Stromal cell of bone marrow (primary cell): ENCODE measurements around the gene RGS12.

Source experiments
- DNase-seq: peaks from one replicate; pipeline ENCODE4 v3.0.0-alpha.2; 2012; ENCODE audit warnings: low read depth

RGS12 gene

GRCh38 chr4:3253808-3254207 is 39.0 kb upstream of the RGS12 start:
- no peak for DNase-seq

DNA sequence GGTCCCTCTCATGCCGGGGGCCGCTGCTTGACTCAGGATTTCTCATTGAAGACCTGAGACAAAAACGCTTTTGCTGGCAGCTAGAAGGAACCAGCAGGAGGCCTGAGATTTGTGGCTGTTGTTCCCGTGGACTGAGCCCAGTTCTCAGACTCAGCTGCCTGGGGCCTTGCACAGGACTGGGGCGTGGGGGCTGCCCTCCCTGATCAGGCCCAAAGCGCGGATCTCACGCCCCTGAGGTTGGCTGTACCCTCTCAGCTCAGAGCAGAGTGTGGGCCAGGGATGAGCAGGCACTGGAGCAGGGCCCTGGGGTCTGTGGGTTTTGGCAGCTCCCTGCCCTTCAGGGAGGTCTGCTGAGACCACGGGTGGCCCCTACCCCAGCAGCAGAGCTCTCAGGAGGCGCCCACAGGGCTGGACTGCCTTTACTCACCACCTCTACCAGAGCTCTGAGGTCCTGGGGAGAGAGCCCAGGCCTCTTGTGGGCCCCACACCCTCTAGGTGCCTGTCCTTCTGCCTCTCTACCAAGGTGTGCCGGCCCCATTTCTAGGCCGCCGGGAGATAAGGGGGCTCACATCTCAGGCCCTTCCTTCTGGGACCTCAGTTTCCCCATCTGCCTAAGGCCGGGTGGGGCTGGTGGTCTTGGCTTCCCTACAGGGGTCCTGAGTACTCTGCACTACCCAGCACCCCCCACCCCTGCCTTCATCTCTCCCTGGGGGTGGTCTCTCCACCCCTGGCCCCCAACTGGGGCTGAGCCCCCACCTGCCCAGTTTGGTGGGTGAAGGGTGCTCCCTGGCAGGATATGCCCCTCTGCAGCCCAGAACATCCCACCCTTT is 38.3 kb upstream of the RGS12 start:
- DNase-seq: no peak

- DNase-seq: no peak
Observed at GRCh38 chr4:3255611-3256186, 37.1 kb upstream of the RGS12 start.

DNA sequence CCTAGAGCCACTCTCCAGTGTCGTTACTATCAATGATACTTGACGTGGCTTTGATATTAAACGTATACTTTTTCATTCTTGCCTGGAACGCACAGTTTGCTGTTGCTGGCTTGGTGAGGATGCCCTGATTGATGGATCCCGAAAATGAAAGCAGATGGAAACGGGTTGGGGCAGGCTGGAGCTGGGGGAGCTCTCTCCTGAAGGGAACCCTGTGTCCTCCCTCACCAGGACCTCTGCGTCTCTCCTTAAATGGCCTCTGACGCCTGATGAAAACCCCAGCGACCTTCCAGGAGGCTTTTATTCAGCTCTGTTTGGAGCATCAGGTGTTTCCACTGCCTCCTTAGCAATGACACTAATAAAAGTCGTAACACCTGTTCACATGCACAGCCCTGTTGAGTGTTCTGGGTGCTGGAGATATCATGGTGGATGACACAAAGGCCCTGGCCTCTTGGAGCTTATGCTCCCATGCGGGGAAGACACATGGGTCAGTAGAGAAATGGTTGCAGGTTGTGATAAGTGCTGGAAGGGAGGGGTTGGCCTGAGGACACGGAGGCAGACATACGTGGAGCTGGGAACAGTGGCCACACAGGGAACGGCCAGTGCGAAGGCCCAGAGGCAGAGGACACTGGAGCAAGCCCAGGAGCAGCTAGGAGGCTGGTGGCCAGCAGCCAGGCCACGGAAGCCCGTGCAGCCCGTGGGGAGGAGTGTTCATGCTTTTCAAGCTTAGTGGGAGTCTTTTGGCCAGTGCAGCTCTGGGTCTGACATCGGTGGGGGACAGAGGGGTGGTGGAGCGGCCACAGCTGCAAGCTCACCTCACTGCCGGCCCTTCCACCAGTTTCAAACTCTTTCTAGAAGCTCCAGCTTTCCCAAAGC is 36.4 kb upstream of the RGS12 start:
- DNase-seq: no peak

- no peak for DNase-seq
Observed at GRCh38 chr4:3257103-3257555, 35.7 kb upstream of the RGS12 start.

- peak; percentile 21 for DNase-seq
Observed at GRCh38 chr4:3257556-3258482, 35.0 kb upstream of the RGS12 start.

GRCh38 chr4:3261411-3262207 is 31.2 kb upstream of the RGS12 start:
- DNase-seq: no peak

DNA sequence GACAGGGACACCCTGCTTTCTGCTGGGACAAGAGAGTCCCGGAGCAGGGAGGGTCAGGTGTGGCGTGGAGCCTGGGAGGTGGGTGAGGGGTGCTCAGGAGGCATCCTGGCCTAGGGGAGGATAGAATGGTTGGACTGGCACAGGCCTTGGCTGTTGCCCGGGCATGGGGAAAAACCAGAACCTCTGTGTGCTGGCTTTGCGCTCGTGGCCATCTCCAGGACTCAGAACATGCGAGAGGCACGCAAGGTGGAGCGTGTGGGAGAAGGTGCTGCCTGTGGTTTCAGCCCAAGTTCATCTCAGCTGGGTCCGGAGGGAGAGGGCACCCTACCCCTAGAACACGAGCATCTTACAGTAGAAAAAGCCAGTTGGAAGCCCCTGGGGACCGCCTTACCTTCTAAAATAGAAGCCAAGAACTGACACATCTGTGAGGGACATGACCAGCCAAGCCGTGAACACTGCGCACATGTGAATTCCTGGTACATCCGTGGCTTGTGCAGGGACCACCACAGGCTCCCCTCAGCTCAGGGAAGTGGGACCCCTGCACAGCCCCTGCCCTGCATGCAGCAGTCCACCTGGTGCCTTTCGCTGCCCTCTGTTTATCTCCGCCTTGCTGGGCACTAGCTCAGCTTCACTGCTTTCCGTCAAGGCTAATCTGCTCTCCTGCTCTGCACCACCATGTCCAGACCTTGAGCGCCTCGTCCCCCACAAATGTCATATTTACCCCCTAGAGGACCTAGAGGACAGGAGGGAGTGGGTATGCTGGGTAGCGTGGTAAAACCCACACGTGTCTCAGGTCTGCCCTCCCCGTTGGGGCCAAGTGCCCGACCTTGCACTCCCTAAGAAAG is 30.4 kb upstream of the RGS12 start:
- DNase-seq: no peak

GRCh38 chr4:3263053-3263875 is 29.6 kb upstream of the RGS12 start:
- no peak for DNase-seq

DNA sequence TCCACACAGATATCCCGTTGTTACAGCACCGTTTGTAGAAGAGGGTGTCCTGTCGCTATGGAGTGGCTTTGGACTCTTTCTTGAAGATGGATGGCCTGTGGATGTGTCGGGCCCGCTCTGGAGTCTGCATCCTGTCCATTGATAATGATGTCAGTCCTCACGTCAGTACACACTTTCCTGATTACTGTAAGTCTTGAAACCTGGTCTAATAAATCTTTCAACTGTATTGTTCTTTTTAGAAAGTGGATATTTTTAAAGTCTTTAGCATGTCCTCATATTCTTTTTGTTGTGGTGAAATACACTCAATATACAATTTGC is 29.0 kb upstream of the RGS12 start:
- no peak for DNase-seq

DNA sequence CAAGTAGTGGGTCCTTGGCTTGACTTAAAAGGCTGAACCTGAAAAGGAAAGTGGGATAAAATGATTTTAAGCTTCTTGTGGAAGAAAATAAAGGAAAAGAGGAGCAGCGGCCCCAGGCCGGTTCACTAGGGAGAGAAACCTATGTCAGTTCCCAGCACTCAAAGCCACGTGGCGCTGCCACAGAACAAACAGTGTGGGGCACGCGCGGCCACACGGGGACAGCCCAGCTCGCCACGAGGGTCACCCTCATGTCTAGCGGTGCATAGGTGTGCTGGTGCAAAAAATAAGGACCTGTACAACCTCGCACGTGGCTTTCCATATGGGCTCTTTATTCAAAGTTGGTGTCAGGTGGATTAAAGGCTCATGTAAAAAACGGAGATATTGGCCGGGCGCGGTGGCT is 26.7 kb upstream of the RGS12 start:
- no peak for DNase-seq

DNA sequence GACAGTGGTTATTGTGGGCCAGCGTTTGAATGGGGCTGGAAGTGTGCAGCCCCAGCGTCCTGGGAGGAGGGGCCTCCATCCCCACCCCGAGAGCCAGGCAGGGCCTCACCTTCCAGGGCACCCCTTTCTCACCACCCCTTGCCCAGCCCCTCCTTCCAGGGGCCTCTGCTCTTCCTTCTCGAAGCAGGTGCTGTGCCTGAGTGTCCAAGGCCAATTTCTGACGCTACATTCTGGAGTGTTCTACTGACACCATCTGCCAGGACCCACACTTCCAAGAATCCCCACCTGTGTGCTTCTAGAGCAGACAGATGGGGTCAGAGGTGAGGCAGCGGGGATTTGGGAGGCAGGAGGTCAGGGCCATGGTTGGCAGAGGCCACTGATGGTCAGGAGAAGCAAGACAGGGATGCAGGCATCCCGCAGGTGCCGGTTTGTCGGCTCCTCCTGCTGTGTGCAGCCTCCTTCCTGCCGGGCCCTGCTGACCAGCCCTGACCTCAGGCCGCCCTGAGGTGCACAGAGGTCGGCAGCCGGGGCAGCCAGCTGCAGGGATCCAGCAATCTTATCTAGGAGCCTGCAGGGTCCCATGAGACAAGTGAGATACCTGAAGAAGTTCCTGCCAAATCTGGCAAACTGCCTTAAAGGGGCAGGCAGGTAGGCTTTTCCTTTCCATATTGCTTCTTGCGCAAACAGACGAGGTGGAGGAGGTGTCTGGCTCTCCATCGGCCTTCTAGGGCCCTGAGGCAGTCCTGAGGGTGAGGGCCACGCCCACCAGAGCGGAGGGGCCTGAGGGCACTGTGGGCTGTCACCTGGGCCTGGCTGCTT is 25.0 kb upstream of the RGS12 start:
- no peak for DNase-seq

DNA sequence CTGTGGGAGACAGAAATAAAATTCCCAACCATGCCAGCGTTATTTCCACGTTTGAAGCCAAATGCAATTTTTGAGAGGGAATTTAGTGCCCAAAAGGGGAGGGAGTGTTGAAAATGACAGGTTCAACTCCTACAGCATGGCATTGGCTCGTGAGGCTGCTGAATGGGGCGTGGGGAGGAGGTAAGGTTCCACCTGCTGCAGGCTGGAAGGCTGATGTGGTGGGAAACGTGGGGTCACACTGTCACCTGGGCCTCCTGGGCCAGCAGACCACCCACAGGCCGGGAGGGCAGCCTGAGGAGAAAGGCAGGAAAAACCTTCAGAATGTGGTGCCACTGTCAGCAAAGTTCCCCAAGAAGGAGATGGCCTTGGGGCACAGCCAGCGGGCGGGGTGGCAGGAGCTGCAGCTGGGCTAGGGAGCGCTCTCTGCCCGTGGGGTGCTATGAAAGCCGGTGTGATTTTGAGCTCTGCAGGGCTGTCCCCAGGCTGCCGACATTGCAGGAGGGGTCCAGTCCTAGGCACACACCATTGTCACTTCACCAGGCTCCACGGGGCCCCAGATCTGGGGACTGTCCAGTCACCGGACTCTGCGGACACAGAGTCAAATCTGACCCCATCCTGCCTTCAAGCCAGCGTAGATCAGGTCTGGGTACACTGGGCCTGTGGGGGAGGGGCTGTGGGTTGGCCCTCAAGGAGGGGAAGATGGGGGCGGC is 24.3 kb upstream of the RGS12 start:
- DNase-seq: no peak

- DNase-seq: no peak
Observed at GRCh38 chr4:3269105-3269927, 23.5 kb upstream of the RGS12 start.

- DNase-seq: no peak
Observed at GRCh38 chr4:3269991-3270611, 22.7 kb upstream of the RGS12 start.

DNA sequence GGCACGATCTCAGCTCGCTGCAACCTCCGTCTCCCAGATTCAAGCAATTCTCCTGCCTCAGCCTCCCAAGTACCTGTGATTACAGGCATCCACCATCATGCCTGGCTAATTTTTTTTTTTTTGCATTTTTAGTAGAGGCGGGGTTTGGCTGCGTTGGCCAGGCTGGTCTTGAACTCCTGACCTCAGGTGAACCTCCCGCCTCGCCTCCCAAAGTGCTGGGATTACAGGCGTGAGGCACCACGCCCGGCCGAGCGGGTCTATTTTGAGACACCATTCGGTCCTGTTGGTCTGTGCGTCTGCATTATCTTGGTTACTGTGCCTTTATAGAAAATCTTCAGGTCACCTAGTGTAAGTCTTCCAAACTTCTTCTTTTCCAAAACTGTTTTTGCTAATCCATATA is 21.7 kb upstream of the RGS12 start:
- no peak for DNase-seq
